ENCODE results near the gene C17orf100. TPM values are rescaled to one million over a fixed set of nuclear protein-coding genes. Genes with fewer than 3 reads are reported as not detected.

C17orf100 gene
- total and polyA plus RNA-seq, 2 of the 13 experiments (the other 11 are each of a cell fraction or from before 2014, with no cell fraction given): 3.6 to 8.7 TPM

GRCh38 chr17:6681671-6682070 lies 30.1 kb downstream of the C17orf100 start:
- DNase-seq (ENCODE audit: low spot score) (peak; percentile 28), ATAC-seq (no peak; the same call in 2 of the 3 replicates), FAIRE-seq (no peak)
- H3K9me3 ChIP-seq (ENCODE audit: low read length): no peaks in the 10 kb centered on the region
- no peaks in the 10 kb centered on the region for H3K79me2 ChIP-seq (ENCODE audit: insufficient read depth, low read length)
- peak overlapping the region; percentile 66 for H3K4me2 ChIP-seq (ENCODE audit: low read depth, low read length)
- in situ Hi-C loops (cut with HindIII; ENCODE audit: extremely low pct_ligation_motif_present, low pct_unique_long_range_greater_than_20kb): no loop called here
- intact Hi-C loops (cut with micrococcal nuclease; ENCODE audit: unreplicated experiment): loop anchor here (2.0 kb wide), 2 partner anchors 15 to 19 kb away; no protein-coding TSS in a partner anchor
- WGBS (ENCODE audit: low lambda C conversion rate): 2% methylated on average over 5 of the region's 5 CpGs
- peaks cover 95% of the 10 kb centered on the region for H3K4me1 ChIP-seq (ENCODE audit: insufficient read depth, low read length)
- CTCF ChIA-PET (ENCODE audit: low intra/inter-chr PET ratio, low total read pairs): no interaction called here
- no peaks in the 10 kb centered on the region; a peak in 1 of 5 replicates for H3K27me3 ChIP-seq (ENCODE audit: control insufficient read depth in 1 of 2, insufficient read depth in 2 of 2, low read length in 2 of 2)
- H3K36me3 ChIP-seq (replicated peaks in 1 of 2; ENCODE audit: control insufficient read depth in 1 of 2, insufficient read depth in 2 of 2, low read length in 2 of 2): no peaks in the 10 kb centered on the region
- no TSS peak for BruUV-seq (replicated peaks)
- POLR2A ChIA-PET: interaction anchor here (0.6 to 7.7 kb wide), 5 partner anchors 10 to 42 kb away, joined by 3 to 265 read pairs (median 4); partner anchors contain the start of gene SLC13A5
- no peak overlapping the region for H3K9ac ChIP-seq (ENCODE audit: insufficient read depth, low read depth, low read length)
- H4K20me1 ChIP-seq (ENCODE audit: insufficient read depth, low read length): no peaks in the 10 kb centered on the region
- H3K27ac ChIP-seq (ENCODE audit: extremely low read length, insufficient read depth, low read length): peak overlapping the region; percentile 15
- H3K4me3 ChIP-seq (replicated peaks in 1 of 3; ENCODE audit: insufficient read depth in 1 of 3, low read depth in 2 of 3, low read length in 3 of 3): no peak overlapping the region
- H2AFZ ChIP-seq (ENCODE audit: low read length): no peak overlapping the region
- TF ChIP-seq, protein P1, sequence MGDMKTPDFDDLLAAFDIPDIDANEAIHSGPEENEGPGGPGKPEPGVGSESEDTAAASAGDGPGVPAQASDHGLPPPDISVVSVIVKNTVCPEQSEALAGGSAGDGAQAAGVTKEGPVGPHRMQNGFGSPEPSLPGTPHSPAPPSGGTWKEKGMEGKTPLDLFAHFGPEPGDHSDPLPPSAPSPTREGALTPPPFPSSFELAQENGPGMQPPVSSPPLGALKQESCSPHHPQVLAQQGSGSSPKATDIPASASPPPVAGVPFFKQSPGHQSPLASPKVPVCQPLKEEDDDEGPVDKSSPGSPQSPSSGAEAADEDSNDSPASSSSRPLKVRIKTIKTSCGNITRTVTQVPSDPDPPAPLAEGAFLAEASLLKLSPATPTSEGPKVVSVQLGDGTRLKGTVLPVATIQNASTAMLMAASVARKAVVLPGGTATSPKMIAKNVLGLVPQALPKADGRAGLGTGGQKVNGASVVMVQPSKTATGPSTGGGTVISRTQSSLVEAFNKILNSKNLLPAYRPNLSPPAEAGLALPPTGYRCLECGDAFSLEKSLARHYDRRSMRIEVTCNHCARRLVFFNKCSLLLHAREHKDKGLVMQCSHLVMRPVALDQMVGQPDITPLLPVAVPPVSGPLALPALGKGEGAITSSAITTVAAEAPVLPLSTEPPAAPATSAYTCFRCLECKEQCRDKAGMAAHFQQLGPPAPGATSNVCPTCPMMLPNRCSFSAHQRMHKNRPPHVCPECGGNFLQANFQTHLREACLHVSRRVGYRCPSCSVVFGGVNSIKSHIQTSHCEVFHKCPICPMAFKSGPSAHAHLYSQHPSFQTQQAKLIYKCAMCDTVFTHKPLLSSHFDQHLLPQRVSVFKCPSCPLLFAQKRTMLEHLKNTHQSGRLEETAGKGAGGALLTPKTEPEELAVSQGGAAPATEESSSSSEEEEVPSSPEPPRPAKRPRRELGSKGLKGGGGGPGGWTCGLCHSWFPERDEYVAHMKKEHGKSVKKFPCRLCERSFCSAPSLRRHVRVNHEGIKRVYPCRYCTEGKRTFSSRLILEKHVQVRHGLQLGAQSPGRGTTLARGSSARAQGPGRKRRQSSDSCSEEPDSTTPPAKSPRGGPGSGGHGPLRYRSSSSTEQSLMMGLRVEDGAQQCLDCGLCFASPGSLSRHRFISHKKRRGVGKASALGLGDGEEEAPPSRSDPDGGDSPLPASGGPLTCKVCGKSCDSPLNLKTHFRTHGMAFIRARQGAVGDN (CRISPR knock-in tag; IDR thresholded peaks at IDR 0.05): 0 out of 2 replicates have a peak, but pooled peaks have one; percentile 30
- TF ChIP-seq TIGD3 (CRISPR knock-in tag; IDR thresholded peaks at IDR 0.05; ENCODE audit: borderline replicate concordance): no peak
- no peak for TF ChIP-seq CBFB (CRISPR knock-in tag; IDR thresholded peaks at IDR 0.05)
- 0 out of 2 replicates have a peak, but pooled peaks have one; percentile 12 for TF ChIP-seq KDM1A (CRISPR knock-in tag; IDR thresholded peaks at IDR 0.05)
- TF ChIP-seq RAD51 (IDR thresholded peaks at IDR 0.05; ENCODE audit: borderline replicate concordance): no peak
- TF ChIP-seq CSRNP2 (CRISPR knock-in tag; conservative IDR thresholded peaks at IDR 0.05; ENCODE audit: low read depth): no peak
- TF ChIP-seq MEF2D (CRISPR knock-in tag; IDR thresholded peaks at IDR 0.05): 0 out of 2 replicates have a peak, but pooled peaks have one; percentile 2
- TF ChIP-seq SALL1 (CRISPR knock-in tag; IDR thresholded peaks at IDR 0.05): 0 out of 2 replicates have a peak, but pooled peaks have one; percentile 6
- TF ChIP-seq RXRA (CRISPR knock-in tag; IDR thresholded peaks at IDR 0.05): peak; percentile 24; the same call in 1 of the 2 replicates
- peak; percentile 36; the same call in 1 of the 2 replicates for TF ChIP-seq ZNF644 (CRISPR knock-in tag; IDR thresholded peaks at IDR 0.05; ENCODE audit: low read depth)
- 0 out of 2 replicates have a peak, but pooled peaks have one; percentile 11 for TF ChIP-seq NCOA2 (CRISPR knock-in tag; IDR thresholded peaks at IDR 0.05)
- peak; percentile 34; the same call in 1 of the 2 replicates for TF ChIP-seq CEBPG (CRISPR knock-in tag; IDR thresholded peaks at IDR 0.05)
- TF ChIP-seq, protein P2, sequence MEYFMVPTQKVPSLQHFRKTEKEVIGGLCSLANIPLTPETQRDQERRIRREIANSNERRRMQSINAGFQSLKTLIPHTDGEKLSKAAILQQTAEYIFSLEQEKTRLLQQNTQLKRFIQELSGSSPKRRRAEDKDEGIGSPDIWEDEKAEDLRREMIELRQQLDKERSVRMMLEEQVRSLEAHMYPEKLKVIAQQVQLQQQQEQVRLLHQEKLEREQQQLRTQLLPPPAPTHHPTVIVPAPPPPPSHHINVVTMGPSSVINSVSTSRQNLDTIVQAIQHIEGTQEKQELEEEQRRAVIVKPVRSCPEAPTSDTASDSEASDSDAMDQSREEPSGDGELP (IDR thresholded peaks at IDR 0.05; ENCODE audit: borderline replicate concordance, low read depth): 0 out of 2 replicates have a peak, but pooled peaks have one; percentile 21
- 0 out of 2 replicates have a peak, but pooled peaks have one; percentile 9 for TF ChIP-seq ZBTB21 (CRISPR knock-in tag; IDR thresholded peaks at IDR 0.05)
- TF ChIP-seq ZNF335 (CRISPR knock-in tag; IDR thresholded peaks at IDR 0.05): no peak
- peak; percentile 21; the same call in 1 of the 2 replicates for TF ChIP-seq TCF7 (IDR thresholded peaks at IDR 0.05; ENCODE audit: low read depth)
- TF ChIP-seq AKAP8 (CRISPR knock-in tag; IDR thresholded peaks at IDR 0.05): no peak
- TF ChIP-seq CEBPB (IDR thresholded peaks at IDR 0.05; ENCODE audit: borderline replicate concordance, low read depth, low read length): peak; percentile 33; the same call in 1 of the 2 replicates
- TF ChIP-seq MED1 (CRISPR knock-in tag; IDR thresholded peaks at IDR 0.05): 0 out of 2 replicates have a peak, but pooled peaks have one; percentile 18
